HG03432 (cell line): ENCODE results near the gene CCDC27.
"Not testable (repeated sequence)": the region's sequence is repeated elsewhere in the genome, so short reads cannot be mapped to it uniquely, and the experiment has no call there.

ENCODE experiments used
- ATAC-seq: cut with Tn5 transposase; IDR thresholded peaks from one replicate; pipeline ENCODE4 v1.9.1; 2021; ENCODE audit warnings: mild to moderate bottlenecking, moderate library complexity; ENCODE audit not compliant: unreplicated experiment

The CCDC27 gene

GRCh38 chr1:3717715-3718601 is 34.3 kb upstream of the CCDC27 start:
- ATAC-seq, result no peak

DNA sequence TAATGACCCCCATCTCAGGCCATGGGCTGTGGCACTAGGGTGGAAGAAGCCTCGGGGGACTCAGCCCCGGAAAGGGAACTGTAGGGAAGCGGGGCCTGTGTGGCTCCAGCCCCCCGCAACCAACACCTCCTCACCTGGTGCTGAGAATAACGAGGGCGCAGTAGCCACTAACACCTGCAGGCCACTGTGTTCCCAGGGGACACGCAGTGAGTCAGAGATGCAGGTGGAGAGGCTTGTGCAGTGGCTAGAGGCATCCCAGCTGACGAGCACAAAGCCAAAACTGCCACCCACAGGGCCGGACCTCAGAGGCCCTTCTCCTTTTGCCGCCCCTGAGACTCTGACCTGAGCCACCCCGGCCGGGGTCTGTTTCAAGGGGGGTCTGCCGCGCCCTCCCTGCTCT is 33.5 kb upstream of the CCDC27 start:
- no peak for ATAC-seq

DNA sequence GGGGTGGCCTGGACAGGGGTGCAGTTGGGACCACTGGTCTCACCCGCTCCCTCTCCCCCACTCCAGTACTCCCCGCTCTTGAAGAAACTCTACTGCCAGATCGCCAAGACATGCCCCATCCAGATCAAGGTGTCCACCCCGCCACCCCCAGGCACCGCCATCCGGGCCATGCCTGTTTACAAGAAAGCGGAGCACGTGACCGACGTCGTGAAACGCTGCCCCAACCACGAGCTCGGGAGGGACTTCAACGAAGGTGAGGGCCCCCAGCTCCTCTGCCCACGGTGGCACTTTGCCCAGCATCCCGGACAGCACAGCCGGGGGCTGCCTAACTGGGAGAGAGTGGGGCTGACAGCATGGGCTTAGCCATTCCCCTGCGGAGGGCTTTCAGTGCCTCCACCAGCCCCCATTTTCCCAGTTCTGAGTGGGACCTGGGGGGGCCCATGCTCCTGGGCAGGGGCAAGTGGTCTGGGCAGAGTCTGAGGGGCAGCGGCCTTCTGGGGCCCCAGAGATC is 30.2 kb upstream of the CCDC27 start:
- no peak for ATAC-seq

DNA sequence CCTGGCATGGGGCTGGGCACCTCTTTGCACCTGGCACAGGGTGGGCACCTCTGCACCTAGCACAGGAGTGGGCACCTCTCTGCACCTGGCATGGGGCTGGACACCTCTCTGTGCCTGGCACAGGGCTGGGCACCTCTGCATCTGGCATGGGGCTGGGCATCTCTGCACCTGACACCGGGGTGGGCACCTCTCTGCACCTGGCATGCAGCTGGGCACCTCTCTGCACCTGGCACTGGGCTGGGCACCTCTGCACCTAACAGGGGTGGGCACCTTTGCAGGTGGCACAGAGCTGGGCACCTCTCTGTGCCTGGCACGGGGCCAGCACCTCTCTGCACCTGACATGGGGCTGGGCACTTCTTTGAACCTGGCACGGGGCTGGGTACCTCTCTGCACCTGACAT is 29.4 kb upstream of the CCDC27 start:
- ATAC-seq, result no peak

GRCh38 chr1:3724416-3725030 is 27.7 kb upstream of the CCDC27 start:
- ATAC-seq, result not testable (repeated sequence)

- no peak for ATAC-seq
Measured at GRCh38 chr1:3725366-3725765, 26.9 kb upstream of the CCDC27 start.

DNA sequence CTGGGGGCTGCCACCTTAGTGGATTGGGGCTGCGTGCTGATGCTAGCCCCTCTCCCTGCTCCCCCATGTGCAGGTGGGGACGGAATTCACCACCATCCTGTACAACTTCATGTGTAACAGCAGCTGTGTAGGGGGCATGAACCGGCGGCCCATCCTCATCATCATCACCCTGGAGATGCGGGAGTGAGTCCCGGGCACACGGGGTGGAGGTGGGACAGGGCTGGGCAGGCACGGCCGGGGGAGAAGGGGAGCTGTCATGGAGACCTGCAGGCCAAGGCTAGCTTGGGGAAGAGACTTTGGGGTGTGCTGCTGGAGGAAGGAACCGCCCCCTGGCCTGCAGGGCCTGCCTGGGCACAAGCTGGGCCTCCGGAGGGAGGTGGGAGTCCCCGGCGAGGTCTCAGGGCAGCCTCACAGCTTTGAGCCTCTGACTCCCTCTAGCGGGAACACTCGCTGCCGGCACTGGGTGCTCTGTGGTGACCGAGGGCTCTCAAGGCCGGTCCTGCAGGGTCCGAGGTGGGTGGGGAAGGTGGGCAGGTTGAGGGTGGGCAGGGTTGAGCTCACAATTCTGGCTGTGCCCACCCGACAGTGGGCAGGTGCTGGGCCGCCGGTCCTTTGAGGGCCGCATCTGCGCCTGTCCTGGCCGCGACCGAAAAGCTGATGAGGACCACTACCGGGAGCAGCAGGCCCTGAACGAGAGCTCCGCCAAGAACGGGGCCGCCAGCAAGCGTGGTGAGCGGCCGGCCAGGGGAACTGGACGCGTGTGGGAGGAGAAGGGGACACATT is 25.0 kb upstream of the CCDC27 start:
- no peak for ATAC-seq

DNA sequence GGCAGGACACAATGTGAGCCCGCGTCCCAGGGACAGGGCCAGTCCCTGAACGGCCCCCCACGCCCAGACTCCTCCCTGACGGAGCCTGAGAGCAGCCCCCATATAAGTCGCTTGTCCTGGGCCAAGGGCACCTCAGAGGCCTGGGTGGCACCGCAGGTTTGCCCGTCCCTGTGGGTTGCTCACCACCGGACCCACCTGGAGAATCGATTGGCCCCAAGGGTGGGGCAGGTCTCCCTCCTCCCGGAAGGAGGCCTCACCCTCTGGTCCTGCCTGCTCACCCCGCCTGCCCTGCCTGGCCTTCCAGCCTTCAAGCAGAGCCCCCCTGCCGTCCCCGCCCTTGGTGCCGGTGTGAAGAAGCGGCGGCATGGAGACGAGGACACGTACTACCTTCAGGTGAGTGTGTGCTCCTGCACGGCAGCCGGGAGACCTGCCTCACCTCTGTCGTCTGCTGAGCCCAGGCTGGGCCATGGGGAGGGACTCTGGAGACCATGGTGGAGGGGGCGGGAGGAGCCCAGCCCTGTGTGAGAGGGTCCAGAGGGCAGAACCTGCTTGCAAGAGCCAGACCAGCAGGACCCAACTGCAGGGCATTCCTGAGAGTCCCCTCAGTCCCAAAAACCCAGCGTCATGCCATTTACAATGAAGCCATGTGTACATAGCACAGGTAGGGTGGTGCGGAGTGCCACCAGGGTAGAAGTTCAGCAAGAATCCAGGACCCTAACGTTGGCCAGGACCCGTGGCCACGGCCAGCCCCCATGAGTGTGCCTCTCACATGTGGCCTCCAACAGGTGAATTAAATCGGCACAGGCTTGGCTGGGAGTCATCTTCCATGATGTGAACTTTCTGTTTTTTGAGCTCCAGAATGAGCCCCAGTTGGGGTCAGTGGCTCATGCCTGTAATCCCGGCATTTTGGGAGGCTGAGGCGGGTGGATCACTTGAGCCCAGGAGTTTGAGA is 24.1 kb upstream of the CCDC27 start:
- no peak for ATAC-seq

DNA sequence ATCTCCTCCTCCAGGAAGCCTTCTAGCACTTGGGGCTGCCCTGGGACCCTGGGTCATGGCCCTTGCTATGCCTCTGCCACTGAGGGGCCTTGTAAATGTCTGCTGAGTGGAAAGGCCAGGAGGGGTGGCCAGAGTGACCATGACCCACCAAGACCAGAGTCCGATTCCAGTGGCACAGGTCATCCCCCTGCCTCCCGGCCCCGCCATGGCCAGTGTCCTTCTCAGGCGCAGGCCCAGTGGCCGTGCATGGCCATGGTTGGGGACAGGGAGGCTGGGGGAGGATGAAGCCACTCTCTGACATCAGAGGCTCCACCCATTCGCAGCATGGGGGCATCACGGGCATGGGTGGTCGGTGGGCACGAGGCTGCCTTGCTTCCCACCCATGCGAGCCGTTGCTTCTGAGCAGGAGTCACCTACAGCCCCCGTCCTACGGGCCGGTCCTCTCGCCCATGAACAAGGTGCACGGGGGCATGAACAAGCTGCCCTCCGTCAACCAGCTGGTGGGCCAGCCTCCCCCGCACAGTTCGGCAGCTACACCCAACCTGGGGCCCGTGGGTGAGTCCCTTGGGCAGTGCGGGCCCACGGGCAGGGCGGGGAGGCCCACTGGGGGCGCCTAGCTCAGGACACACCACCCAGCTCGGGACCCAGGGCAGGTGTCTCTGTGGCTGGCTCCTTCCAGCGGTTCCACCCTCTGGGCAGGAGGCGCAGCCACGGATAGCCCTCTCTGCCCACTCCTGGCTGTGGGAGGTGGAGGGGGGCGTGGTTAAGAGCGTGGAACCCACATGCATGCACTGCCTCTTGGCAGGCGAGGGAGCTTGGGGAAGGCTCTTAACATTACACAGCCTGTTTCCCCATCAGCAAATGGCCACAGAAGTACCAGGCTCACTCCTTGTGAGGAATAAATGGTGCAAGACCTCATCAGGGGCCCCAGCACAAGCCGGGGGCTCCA is 22.4 kb upstream of the CCDC27 start:
- ATAC-seq, result no peak

DNA sequence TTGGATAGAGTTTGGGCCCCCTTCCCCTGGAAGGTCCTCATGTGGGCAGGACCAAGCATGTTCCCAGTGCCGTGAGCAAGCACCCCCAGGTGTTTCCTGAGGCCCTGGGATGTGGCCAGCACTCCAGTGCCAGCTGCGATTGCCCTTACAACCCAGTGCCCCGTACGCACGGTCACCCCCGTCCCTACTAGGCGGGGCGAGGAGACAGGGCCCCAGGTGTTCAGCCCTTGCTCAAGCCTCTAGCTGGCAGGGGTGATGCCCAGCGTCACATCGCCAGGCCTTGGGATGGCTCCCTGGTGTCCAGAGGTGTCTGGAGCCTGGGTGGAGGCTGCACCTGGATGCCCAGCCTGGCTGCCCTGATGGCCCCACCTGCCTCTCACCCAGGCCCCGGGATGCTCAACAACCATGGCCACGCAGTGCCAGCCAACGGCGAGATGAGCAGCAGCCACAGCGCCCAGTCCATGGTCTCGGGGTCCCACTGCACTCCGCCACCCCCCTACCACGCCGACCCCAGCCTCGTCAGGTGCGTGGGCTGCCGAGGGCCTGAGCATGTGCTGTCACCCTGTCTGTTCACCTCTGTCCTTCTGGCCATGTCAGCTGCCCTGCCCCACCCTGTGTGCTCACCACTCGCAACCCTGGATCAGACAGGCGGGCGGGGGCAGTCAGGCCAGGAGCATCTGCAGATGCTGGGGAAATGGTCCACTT is 21.6 kb upstream of the CCDC27 start:
- no peak for ATAC-seq

GRCh38 chr1:3731583-3732433 is 20.4 kb upstream of the CCDC27 start:
- ATAC-seq, result no peak

GRCh38 chr1:3732434-3733093 is 19.7 kb upstream of the CCDC27 start:
- no peak for ATAC-seq

GRCh38 chr1:3733094-3733882 is 19.0 kb upstream of the CCDC27 start:
- ATAC-seq, result no peak

- no peak for ATAC-seq
Measured at GRCh38 chr1:3733883-3734589, 18.2 kb upstream of the CCDC27 start.

DNA sequence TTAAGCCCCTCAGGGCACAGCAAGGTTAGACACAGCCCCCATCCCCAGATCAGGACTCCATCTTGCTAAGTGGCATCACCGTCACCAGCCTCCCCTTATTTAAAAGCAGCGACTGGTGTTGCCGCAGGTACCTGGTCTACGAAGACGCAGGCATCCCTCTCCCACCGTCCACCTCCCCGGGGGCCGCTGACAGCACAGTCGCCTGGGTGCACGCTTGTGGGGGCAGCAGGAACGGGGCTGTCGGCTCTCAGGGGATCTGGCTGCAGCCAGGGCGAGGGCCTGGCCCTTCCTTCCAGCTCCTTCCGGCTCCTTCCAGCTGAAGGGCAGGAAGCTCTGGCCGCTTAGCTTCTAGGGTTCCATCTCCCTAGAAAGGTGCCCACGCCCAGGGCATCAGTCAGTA is 17.6 kb upstream of the CCDC27 start:
- no peak for ATAC-seq
